GM18502 (cell line): ENCODE measurements around the gene MRPL20.
"Not testable (repeated sequence)": the region's sequence is repeated elsewhere in the genome, so short reads cannot be mapped to it uniquely, and the experiment has no call there.

Experiments
- ATAC-seq: cut with Tn5 transposase; IDR thresholded peaks from one replicate; pipeline ENCODE4 v1.9.1; 2021; ENCODE audit warnings: mild to moderate bottlenecking; ENCODE audit not compliant: unreplicated experiment, poor library complexity

The MRPL20 gene

DNA sequence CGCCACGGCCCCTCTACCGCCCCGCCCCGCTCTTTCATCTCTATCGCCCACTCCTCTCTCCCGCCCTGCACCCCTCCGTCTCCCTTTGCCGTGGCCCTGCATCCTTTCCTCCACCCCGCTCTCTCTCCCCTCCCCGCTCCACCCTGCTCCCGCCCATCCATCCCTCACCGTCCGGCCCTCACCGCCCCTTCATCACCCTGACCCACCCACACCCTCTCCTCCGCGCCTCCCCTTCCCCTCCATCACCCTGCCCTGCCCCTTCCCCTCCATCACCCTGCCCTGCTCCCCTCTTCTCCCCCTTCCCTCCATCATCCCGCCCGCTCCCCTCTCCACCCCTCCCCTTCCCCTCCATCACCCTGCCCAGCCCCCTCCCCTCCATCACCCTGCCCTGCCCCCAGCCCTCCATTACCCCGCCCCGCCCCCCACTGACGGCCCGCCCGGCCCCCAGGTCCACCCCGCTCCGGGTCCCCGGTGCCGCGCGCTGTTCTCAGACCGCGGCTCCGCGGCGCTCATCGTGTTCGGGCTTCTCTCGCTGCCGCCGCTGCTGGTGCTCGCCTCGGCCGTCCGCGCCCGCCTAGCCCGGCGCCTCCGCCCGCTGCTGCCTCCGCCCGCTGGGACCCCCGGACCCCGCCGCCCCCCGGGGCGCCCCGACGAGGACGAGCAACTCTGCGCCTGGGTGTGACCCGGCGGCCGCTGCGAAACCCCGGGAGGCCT lies 20.2 kb upstream of the MRPL20 start:
- ATAC-seq, result no peak

DNA sequence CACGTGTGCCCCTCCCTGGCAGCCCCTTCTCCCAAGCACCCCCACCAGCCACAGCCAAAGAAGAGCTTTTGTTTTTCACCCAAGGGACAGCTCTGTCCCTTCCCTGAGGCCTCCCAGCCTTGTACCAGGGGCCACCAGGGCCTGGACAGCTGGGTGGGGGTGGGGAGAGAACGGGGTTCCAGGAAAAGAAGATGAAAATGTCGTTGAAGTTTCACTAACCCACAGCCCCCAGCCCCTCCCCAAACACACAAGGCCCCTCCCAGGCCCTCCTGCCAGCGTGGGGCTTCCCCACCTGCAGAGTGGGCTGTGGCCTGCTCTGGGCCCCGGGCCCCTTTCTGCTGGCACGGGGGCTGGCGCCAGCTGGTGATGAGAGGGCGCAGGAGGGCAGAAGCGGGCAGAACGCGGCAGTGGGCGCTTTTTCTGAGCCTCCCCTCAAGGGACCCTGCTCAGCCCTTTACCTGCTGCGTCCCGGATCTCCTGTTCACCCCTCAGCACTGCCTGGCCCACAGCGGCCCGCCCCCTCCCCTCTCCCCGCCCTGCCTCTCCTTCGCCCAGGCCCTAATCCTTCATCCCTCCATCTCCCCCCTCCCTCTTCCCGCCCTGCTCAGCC lies 19.5 kb upstream of the MRPL20 start:
- no peak for ATAC-seq

DNA sequence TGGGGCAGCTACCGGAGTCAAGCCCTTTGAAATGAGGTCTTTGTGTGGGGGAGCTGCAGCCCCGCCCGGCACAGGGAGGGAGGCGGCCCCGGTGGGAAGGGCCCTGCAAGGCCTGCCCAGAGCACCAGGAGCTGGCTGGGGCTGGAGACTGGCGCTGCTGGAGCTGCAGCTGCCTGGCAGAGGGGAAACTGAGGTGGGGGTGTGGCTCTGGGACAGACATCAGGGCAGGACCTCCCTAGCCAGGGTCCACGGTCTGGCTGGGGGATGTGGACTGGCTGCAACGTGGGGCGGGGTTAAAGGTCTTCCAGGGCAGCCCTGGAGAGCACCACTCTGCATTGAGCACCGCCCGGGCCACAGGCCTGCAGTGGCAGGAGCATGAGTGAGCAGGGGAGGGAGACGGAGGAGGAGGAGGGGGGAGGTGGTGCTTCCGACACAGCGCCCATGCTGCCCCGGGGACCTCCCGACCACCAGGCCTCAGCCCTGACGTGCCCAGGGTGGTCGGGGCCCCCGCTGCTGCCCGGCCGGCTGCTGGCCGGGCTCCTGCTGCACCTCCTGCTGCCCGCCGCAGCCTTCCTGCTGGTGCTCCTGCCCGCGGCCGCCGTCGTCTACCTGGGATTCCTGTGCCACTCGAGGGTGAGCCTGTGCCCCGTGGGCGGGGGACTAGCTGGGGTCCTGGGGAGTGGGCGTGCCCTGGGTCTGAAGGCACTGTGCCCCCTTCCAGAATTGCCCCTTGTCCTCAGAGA lies 18.8 kb upstream of the MRPL20 start:
- ATAC-seq, result no peak

DNA sequence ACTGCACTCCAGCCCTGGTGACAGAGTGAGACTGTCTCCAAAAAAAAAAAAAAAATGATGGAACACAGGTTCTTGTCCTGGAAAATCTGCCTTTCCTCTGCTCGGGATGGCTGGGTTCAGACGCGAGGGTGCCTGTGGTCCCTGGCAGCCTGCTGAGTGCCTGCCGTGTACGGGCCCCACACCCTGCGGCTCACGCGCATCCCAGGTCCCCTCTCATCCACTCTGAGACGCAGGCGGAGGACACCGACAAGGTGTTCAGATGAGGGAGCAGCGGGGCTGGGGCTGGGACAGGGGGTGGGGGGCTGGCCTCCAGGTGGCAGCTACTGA lies 18.3 kb upstream of the MRPL20 start:
- ATAC-seq, result no peak

DNA sequence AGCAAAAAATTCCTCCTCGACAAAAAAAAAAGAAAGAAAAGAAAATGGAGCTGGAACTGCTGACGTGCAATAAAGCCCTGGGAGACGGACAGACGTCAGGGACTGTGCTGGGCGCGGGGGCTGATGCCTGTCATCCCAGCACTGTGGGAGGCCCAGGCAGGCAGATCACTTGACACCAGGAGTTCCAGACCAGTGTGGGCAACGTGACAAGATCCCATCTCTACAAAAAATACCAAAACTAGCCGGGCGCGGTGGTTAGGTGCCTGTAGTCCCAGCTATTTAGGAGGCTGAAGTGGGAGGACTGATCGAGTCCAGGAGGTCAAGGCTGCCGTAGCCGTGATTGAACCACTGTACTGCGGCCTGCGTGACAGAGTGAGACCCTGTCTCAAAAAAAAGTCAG lies 17.6 kb upstream of the MRPL20 start:
- no peak for ATAC-seq

DNA sequence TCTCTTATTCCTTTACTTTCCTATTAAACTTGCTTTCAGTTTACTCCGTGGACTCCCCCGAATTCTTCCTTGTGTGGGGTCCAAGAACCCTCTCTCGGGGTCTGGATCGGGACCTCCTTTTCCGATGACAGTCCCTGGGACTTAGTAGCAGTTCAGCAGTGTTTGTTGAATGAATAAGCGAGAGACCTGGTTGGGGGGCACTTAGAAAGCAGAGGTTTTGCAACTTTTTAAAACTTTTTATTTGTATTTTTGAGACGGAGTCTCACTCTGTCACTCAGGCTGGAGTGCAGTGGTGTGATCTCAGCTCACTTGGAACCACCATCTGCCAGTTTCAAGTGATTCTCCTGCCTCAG lies 16.1 kb upstream of the MRPL20 start:
- no peak for ATAC-seq

DNA sequence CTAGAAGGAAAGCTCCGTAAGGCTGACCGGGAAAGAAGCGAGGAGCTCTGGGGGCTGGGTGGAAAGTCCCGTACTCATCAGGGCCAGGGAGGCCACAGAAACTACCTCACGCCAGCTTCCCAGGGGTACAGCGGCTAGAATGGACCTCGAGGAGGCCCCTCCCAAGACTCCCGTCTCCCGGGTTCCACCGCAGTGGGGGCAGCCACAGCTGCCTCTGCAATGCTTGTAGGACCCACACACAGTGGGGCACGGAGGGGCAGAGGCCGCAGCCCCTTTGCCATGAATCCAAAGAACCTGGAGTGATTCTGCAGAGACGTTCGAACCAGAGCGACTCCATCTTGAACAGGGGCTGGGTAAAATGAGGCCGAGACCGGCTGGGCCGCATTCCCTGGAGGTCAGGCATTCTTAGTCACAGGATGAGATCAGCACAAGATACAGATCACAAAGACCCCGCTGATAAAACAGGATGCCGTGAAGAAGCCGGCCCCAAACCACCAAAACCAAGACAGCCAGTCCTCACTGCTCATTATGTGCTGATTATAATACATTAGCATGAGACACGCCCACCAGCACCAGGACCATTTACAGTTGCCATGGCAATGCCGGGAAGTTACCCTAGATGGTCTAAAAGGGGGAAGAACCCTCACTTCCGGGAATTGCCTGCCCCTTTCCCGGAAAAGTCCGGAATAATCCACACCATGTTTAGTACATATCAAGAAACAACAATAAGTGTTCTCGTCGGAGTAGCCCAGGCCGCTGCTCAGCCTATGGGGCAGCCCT lies 15.6 kb upstream of the MRPL20 start:
- ATAC-seq, result no peak

DNA sequence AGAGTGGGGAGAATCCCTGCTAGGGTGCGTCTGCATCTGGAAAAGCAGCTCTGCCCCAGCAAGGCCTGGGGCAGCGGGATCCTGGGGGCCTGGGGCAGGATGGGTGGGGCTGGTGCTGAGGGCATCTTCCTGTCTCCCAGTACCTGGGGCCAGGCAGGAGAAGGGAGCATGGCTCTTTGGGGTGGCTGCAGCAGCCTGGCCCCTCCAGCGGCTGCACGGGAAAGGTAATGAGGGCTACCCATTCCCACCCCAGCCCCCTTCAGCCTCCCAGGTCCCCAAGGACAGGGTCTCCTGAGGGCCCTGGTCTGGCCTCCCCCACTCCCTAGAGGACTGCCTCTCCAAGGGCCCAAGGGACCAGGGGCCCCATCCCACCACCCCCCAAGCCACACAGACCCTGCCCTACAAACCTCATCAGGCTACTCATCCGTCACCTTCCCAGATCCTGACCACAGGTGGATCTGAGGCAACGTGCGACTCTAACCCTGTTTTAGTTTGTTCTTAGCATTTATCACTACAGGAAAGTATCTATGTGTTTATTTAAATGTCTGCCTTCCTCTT lies 14.9 kb upstream of the MRPL20 start:
- ATAC-seq, result no peak

DNA sequence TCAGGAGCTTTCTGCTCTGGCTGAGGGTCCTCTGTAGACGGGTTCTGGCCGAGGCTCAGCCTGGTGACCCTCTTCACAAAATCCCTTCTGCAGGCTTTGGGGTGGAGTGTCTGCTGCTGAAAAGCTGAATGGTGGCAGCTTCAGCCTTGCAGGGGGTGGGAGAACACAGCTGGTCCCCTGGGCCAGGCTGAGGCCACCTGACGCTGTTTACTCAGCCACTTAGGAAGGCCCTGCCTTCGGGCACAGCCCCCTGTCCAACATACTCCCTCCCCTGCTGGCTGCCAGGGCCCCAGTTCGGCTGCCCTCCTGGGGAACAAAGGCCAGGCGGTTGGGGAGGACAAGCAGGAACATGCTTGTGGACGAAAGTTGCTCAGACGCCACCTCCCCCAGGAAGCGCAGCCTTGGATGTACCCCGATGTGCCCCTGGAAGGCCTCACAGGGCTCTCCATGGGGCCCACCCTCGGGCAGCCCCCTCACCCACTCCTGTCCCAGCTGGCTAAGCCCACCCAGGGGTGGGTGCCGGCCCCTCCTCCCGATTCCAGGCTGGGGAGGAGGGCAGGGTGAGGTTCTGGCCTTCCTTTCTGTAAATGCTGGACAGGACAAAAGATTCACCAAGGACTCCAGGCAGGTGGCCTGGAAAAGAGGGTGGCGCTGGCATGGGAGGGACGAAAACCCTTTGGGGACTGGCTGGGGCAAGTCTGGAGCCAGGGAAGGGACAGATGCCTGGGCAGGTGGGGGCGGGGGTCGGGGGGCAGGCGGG lies 14.2 kb upstream of the MRPL20 start, which contains the start of gene ANKRD65:
ANKRD65 (minus strand) TSS at position 130 of the 760 bp plus-strand sequence. CDS start 271 bp downstream, outside the sequence.
- no peak for ATAC-seq

DNA sequence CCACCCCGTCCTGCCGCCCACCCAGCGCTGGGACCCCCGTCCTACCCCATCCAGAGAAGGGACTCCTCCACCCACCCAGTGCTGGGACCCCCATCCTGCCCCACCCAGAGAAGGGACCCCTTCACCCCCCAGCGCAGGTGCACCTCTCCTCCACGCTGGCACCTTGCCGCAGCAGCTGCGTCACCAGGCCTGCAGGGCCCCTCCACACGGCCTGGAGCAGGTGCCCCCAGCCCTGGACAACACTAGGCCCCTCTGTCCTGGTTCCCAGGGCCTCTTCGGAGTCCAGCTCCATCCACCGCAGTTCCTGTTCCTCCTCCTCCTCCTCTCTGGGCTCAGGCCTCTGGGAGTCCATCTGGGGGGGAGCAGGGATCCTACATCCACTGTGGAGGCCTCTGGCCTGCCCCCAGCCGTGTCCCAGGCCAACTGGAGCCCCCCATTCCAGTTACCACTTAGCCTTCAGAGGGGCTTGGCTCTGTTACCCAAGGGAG lies 13.6 kb upstream of the MRPL20 start:
- ATAC-seq, result no peak

DNA sequence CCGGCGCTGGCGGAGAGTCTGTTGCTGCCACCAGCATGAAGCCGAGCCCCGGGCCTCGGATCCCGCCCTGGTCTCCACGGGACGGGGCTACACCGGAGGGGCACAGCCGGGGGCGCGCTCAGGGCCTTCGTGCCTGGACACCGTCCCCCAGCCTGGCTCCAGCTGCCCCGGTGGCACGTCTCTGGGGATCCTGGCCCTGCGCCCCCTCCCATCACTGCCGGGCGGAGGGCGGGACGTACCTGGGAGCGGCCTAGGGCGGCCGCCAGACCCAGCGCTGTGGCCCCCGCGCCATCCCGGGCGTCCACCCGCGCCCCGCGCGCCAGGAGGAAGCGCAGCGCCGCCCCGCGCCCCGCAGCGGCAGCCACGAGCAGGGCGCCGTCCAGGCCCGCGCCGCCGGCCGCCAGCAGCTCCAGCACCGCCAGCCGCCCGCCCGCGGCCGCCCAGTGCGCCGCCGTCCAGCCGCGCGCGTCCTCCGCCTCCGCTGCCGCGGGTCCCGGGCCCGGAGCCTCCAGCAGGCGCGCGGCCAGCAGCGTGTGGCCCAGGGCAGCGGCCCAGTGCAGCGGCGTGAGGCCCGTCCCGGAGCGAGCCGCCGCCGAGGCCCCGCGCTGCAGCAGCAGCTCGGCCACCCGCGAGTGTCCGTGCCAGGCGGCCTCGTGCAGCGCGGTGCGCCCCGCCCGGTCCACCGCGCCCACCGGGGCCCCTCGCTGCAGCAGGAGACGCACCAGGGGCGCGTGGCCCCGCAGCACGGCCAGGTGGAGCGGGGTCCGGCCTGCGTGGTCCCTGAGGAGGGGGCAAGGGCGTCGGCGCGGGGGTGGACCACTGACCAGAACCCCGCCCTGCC lies 12.9 kb upstream of the MRPL20 start:
- ATAC-seq, result no peak

DNA sequence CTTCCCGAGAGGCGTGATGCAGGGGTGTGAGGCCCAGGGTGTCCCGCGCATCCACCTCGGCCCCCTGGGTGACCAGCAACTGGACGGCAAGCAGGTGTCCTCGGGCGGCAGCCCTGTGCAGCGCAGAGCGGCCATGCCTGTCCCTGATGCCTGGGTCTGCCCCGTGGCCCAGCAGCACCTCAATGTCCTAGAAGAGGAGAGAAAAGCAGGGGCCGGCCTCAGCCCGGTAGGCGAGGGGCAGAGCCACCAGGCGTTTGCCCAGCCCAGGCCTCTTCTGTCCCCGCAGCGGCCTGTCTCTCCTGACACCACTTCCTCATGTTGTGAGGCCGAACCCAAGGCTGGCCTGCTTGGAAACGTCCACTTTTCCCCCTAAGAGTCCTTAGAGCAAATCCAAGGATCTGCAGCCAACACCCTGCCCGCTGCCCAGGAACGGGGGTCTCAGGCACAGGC lies 12.3 kb upstream of the MRPL20 start:
- ATAC-seq, result no peak

DNA sequence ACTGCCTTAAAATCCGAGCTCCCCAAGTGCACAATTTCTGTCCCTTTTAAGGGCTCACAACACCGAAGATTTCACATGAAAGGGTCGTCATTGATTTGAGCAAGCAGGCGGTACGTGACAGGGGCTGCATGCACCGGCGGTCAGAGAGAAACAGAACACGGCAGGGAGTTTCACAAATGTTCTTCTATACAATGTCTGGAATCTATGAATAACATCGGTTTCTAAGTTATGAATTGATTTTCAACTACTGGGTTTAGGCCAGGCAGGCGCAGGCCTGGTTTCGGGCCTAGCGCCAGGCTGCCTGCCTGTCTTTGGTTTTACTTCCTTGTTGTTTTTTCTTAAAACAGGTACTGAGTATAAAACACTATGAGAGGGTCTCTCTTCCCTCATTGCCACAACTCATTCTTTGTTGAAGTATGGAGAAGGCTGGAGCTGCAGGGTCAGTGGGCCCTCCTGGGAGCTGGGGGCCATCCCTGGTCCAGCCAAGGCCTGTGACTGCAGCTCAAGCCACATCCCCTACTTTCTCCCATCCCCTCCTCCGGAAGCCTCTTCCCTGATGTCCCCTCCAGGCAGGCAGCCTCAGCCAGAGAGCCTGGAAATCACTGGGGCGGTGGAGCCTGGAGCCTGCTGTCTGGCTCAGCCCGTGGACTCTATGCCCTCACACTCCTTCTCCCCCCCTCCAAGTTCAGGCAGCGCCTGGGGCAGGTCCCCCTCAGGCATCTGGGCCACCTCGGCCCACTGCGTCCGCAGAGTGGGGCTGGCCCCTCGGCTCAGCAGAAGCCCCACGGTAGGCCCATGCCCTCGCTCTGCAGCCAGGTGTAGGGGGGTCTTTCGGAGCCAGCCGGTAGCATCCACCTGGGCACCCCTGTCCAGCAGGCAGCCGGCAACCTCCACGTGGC lies 11.6 kb upstream of the MRPL20 start:
- ATAC-seq, result no peak

DNA sequence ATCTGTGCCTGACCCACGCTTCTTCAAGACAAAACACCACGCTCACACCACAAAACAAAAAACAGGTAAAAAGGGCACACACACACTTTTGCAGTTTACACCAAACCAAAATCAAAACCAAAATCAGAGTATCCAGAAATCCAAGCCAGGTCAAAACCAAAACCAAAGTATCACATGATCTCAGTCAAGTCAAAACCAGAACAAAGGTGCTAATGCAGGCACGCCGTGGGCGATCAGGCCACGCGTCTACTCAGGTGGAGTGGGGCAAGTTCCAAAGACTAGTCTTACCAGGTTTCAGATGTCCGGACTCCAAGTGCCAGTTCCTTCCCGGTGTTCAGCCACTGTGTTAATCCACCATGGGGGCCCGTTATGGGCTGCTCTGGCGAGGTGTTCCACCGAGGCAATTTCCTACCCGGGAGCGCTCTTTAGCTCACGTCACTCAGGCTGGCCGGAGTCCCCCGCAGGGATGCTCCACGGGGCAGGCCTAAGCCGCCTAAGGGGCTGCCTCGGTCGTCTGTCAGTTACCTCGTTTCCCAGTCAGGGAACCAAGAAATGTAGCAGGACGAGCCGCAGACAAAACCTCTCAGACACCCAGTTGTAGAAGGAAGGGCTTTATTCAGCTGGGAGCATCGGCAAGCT lies 10.9 kb upstream of the MRPL20 start:
- ATAC-seq, result not testable (repeated sequence)

DNA sequence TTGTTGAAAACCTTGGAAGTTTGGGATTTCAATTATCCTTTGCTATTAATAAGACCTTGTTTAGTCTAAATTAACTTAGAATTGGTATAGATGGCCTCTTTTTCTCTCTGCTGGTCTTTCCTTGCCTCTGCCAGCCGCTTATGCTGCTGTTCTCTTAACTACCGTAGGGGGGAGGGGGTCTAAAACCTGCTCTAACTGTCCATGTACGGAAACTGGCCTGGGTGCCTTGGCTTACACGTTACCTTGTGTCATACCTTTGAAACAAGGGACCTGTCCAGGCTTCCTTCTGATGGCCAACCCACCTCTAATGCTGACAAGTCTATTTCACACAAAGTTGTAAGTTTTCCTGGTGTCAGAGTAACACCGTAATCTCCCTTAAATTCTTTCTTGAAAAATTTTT lies 10.3 kb upstream of the MRPL20 start:
- not testable (repeated sequence) for ATAC-seq

DNA sequence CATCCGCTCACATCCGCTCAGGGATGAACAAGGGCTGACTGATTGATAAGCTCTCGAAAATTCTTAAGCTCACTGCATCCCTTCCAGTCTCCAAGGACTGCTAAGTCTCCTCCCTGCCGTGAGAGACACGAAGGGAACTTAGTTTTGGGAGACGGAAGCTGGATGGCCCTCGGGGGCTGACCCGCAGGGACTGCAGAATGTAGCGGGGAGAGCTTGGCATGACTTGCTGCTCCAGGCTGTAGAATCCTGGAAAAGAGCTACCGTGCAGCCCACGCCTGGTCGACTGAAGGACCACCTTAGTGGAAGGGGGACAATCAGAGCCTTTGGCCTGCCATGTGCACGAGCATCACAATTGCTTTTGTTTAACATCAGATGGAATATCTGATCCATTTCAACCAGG lies 8.7 kb upstream of the MRPL20 start:
- no peak for ATAC-seq

DNA sequence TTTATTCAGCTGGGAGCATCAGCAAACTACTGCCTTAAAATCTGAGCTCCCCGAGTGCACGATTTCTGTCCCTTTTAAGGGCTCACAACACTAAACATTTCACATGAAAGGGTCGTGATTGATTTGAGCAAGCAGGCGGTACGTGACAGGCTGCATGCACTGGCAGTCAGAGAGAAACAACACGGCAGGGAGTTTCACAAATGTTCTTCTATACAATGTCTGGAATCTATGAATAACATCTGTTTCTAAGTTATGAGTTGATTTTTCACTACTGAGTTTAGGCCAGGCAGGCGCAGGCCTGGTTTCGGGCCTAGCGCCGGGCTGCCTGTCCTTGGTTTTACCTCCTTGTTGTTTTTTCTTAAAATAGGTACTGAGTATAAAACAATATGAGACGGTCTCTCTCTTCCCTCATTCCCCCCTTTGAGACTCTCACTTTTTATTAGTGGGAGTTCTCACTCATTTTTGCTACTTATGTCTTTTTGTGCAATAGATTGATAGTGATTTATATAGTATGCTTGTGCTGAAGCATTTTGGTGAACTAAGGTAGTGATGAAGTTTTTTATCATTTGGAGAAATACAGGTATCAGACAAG lies 5.3 kb upstream of the MRPL20 start:
- not testable (repeated sequence) for ATAC-seq
